GM21717 (cell line): ENCODE data around the gene NARF.

Experiments
- ATAC-seq: cut with Tn5 transposase; IDR thresholded peaks from one replicate; pipeline ENCODE4 v1.9.1; 2021; ENCODE audit warnings: mild to moderate bottlenecking, moderate library complexity; ENCODE audit not compliant: unreplicated experiment

The NARF gene

DNA sequence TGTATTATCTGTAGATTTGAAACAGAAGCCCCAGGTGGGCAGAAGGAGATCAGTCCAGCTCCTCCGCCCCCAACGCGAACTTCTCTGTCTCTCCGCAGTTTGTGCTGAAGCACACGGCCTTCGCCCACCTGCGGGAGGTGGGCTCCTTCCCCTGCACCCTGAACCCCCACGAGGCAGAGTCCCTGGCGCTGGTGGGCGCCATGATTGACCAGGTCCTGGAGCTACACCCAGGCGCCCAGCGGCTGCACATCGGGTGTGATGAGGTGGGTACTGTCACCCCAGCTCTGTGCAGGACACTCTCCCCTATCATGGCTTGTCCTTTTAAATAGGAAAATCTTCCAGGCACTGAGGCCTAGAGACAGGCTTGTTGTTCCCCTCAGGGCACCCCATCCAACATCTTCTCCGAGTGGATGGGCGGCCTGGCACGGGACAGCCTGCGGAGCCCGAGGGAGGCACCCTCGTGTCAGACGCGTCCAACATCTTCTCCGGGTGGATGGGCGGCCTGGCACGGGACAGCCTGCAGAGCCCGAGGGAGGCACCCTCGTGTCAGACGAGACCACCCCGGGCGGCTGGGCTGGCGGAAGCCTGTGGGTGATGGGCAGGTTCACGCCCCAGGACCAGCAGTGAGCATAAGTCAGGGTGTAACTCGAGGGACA is 24.9 kb upstream of the NARF start:
- no peak for ATAC-seq

DNA sequence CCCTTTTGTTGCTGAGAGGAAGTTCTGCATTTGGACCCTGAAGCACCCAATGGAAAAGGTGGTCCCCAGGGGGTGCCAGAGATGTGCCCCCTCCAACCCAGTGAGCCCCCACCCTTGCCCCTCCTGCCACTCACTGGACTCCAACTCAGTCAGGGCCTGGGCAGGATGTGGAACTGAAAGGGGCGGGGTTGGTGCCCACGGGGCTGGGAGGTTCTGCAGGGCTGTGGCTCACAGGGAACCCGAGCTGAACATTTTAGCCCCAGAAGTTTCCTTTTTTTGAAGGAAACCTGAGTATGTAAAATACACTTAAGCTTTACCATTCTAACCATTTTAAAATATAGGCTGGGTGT is 24.4 kb upstream of the NARF start:
- no peak for ATAC-seq

DNA sequence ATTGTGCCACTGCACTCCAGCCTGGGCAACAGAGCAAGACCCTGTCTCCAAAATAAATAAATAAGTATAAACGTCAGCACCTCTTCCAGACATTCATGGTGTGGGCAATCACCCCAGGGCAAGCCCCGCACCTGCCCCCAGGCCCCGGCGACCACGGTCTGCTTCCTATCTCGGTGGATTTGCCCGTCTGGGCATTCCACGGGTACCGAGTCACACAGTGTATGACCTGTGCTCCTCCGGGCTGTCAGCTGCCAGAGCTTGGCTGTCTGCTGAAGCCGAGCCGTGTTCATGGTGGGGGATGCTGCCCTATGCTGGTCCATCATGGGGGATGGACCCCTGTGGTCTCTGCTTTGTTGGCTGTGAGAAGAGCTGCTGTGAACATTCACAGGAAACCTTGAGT is 23.4 kb upstream of the NARF start:
- no peak for ATAC-seq

DNA sequence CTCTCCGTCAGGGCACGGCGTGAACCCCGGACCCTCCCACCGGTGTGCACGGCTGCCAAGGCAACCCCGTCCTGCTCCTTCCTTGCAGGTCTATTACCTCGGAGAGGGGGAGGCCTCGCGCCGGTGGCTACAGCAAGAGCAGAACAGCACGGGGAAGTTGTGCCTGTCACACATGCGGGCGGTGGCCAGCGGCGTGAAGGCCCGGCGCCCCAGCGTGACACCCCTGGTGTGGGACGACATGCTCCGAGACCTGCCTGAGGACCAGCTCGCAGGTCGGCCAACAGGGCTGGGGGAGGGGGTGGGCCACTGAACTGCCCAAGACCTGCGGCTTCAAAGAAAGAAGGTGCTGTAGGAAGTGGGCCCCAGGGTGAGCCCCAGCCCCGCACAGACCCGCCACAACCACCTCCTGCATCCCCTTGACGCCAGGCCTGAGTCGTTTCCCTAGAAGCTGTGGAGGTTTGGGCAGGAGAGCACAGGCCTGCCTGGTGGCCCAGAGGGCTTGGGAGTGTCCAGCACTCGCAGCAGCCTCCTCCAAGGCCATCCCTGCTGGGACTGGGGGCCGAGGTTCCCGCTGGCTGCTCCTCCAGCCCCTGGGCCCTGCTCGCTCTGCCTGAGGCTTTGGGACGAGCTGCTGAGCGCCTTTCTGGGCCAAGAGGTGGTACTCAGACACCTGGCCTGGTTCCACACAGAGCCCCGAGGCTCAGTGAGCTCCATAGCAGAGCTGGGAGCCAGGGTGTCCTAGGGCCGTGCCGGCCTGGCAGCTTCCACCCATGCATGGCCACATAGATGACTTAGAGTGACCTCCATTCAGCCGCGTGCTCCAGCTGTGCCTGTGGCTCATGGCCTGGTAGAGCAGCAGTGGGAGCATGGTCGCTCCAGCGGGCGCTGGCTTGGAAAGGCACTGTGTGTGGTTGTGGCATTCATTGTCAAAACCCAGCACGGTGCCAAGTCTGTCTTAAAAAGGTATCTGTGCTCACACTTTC is 22.6 kb upstream of the NARF start:
- ATAC-seq = no peak

DNA sequence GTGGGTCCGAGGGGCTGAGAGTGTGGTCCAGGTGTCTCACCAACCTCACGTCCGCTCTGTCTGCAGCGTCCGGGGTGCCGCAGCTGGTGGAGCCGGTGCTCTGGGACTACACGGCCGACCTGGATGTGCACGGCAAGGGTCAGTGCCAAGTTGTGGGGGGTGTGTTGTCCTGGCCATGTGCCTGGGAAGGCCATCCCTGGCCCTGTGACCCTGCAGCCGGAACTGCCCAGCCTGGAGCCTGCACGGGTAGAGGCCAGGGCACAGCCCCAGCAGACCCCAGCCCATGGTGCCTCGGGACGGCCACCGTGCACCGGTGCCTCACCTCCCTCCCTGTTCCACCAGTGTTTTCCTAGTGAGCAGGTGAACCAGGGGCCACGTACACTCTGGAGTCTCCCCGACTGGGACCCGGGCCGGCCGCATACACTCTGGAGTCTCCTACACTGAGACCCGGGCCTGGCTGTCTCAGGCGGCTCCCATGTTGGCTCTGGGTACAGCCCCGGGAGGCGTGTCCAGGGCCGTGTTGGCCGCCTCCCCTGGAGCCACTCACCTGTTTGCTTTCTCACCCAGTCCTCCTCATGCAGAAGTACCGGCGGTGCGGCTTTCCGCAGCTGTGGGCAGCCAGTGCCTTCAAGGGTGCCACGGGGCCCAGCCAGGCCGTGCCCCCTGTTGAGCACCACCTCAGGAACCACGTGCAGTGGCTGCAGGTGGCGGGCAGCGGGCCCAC is 21.8 kb upstream of the NARF start:
- ATAC-seq = no peak

DNA sequence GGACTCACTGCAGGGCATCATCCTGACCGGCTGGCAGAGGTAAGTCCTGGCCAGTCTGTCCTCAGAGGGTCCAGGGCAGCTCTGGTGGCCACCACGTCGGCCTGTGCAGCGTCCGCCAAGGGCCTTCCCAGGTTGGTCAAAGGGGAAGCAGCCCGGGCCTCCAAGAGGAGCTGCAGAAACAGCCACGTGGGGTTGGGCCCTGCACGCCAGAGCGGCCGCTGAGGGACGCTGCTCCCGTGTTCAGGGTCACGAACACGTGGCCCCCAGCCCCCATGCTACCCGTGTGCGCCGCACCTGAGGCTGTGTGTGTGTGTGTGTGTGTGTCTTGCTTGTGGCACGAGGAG is 21.2 kb upstream of the NARF start:
- ATAC-seq = no peak

DNA sequence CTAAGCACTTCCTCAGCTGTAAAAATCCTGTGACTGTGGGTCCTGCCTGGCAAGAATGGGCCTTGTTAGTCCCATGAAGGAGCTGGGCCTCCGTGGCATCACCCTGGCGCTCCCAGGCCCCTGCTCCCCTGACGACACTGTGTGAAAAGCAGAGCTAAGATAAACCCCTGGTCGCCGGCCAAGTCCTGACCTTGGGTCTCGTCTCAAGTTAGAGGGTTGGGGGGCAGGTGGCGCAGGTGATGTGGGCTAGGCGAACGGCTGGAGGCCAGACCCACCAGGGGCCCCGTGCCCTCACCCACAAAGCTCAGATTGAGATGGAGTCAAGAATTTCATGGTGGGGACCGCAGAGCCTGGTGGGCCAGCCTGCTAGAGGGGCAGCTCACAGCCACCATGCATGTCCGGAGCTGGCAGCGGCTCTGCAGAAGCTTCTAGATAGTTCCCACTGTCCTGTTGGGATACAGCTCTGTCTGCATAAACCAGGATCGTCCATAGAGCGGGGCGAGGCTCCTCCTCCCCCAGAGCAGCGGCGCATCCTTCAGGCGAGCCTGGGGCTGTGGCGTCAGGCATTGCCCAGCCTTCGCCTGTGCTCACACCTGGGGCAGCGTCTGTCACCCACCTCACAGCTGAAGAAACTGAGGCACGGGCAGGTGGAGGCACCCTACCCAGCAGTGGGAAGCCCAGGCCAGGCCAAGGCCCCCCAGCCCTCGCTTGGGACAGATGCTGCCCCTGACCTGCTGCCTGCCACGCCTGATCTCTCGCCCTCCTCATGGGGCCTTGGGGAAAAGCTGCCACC is 19.9 kb upstream of the NARF start:
- ATAC-seq = no peak

DNA sequence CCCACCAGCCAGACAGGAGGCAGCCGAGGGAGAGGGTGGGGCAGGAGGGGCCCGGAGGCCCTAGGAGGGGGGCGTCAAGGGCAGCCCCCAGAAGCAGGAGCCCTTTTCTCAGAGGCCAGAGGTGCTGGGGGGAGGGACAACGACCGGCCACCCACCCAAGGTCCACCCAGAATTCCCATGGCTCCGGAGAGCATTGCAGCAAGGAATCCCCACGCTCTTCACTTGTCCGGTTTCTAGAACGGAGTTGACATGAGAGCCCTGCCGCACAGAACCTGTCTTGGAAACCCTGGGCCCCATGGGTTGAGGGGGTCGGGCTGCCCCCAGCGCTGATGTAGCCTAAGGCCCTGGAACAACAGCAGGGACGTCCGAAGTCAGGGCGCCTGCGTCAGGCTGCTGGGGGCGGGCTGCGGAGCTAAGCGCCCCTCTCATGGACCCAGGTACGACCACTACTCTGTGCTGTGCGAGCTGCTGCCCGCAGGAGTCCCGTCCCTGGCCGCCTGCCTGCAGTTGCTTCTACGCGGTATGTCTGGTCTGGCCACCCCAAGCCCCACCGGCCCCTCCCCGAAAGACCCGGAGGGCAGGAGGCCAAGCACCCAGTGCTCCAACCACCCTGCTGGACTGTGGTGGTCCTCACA is 19.2 kb upstream of the NARF start:
- ATAC-seq = no peak

DNA sequence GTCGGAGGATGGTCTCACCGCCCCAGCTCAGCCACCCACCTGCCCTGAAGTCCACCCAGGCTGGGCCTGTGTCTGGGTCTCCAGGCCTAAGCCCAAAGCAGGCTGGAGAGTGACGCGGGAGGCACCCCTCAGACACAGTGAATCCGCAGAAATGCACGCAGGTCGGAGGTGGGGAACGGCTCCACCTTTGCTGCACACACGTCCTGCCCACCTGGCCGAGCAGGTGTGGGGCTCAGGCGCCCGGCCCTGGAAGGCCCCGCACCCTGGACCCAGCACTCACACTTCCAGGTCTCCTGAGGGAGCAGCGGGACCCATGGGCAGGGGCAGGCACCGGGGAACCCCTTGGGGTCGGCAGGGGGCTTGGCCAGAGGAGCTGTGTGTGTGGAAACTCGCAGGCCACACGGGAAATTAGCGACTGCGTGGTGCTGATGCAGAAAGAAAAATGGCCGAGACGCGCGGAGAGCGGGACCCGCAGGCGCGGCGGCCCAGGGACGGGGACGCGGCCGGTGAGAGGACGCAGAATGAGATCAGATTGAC is 18.6 kb upstream of the NARF start:
- no peak for ATAC-seq

DNA sequence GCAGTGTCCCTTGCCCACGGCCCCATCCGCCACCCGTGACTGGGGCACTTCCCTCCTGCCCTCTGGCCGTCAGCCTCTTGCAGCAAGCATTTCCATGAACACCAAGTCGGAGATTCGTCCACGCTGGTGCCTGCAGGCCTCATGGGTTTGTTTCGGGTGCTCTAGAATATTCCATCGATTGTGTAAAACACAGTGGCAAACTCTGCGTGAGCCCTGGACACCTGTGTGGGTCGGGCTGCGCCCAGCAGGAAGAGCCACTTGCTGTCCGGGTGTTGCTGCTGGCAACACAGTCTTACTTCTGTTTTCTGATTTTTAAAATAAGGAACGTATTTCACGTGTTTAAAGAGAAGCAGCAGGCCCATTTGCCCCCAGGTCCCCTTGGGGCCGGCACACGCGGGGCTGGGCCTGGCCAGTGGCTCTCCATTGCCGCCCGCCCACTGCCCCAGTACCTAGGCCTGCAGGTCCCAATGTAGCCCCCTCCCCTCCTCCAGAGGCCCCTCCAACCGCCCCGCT is 18.0 kb upstream of the NARF start:
- ATAC-seq = no peak

DNA sequence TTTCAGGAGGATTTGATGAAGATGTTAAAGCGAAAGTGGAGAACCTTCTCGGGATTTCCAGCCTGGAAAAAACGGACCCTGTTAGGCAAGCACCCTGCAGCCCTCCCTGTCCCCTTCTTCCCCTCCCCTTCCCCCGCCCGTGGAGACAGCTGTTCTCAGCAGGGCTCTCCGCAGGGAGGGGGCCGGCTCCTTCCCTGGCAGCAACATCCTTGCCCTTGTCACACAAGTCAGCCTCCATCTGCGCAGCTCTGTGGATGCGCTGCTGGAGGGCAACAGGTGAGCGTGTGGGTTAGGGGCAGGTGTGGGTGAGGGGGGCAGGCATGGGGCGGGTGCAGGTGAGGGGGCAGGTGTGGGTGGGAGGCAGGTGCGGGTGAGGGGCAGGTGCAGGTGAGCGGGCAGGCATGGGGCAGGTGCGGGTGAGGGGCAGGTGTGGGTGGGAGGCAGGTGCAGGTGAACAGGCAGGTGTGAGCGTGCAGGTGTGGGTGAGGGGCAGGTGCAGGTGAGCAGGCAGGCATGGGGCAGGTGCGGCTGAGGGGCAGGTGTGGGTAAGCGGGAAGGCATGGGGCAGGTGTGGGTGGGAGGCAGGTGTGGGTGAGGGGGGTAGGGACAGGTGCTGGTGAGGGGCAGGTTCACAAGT is 17.4 kb upstream of the NARF start:
- ATAC-seq = no peak

DNA sequence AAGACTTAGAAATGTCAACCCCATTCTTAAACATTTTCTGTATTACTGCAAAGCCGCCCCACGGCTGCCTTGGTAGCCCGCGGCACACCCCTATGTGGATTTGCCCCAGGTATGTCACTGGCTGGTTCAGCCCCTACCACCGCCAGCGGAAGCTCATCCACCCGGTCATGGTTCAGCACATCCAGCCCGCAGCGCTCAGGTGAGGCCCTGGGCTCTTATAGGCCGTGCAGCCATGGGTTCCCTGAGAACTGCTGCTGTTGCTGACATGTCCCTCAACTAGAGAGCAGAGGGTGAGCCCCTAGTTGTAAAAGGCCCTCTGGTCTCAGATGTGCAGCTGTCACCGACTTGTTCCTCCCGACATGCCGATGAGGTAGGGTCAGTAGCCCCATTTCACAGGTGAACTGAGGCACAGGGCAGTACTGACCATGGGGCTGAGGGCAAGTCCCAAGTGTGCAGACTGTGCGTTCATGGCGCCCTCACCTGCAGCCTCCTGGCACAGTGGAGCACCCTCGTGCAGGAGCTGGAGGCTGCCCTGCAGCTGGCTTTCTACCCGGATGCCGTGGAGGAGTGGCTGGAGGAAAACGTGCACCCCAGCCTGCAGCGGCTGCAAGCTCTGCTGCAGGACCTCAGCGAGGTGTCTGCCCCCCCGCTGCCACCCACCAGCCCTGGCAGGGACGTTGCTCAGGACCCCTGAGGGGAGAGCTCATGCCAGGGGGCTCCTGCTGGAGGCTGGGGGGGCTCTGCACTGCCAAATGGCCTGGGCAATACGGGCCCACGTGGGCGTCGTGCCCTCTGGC is 16.7 kb upstream of the NARF start:
- no peak for ATAC-seq

DNA sequence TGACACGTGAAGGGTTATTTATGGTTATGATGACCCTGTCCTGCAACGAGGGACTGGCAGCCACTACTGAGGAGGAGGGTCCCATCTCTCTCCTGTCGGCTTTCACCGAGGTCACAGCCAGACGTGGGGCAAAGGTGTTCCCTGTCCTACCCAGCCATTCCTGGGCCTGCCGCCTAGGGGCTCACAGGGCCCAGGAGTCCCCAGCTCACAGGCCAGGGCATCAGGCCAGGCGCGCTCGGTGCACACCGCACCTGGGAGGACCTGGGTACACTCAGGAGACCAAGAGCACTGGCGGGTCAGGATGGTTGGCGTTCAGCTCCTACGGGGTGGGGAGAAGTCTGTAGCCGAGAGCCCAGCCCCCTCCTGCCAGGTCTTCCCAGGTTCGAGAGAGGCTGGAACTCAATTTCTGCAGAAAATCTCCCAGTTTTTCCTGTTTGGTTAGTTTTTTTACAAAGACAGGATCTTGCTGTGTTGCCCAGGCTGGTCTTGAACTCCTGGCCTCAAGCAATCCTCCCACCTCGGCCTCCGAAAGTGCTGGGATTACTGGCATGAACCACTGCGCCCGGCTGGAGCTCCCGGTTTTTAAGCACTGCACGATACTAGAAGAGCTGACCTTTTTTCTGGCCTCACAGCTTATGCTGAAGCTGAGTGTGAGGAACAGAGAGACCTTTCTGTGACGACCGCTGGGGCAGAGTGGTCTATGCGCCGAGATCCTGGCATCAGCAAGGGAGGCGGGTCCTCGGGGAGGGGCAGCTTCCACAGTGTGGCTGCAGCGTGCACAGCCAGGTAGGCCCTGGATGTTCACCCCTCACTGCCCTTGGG is 15.7 kb upstream of the NARF start:
- ATAC-seq = no peak

DNA sequence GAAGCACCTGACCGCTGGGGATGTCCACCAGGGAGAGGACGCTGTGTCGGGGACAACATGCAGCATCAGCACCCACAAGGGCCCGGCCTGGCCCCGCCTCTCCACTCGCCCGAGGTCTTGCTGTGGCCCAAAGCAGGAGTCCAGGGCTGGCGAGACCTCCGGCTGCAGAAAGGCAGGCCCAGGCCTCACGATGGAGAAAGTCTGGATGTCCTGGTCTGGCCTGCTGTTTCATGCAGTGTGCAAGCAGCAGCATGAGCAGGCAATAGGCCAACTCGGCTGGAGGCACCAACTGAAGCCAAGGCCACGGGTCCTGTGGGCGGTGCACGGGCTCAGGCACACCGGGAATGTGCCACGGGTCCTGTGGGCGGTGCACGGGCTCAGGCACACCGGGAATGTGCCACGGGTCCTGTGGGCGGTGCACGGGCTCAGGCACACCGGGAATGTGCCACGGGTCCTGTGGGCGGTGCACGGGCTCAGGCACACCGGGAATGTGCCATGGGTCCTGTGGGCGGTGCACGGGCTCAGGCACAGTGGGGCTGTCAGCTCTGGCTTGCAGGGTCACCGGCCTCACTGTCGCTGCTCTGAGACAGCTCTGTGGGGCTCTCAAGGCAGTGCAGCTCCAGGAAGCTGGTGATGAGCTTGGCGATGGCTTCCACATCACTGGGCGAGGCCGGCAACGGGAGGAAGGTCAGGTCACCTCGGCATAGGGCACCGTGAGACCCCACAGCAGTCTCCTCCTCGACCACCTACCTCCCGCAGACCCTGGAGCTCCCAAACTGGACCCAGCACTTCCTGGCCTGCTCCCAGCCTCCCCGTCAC is 14.9 kb upstream of the NARF start:
- no peak for ATAC-seq

DNA sequence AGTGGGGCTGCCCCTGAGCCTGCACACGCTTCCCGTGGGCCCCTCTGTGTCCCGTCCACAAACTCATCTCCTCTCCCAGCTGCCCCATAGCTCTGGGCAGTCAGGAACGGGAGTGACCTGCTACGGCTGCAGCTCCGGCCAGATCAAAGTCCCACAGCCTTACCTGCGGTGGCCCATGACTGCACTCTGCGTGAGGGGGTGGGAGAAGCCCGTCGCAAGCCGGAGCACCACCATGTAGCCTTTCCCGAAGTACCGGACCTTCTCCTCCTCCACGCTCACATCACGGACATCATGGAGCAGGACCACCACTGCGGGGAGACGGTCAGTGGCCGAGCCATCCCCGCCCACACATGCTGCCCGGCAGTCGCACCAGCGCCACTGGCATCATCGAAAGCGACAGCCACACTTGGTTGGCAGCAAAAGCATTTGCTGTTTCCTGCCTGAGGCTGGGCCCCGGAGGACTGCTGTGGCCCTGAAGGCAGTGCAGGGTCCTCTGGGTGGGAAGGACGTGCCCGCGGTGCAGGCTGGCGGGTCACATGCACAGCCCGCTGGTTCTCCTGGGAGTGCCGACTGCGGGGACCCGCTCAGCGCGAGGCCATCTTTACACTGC is 14.2 kb upstream of the NARF start:
- ATAC-seq = no peak

DNA sequence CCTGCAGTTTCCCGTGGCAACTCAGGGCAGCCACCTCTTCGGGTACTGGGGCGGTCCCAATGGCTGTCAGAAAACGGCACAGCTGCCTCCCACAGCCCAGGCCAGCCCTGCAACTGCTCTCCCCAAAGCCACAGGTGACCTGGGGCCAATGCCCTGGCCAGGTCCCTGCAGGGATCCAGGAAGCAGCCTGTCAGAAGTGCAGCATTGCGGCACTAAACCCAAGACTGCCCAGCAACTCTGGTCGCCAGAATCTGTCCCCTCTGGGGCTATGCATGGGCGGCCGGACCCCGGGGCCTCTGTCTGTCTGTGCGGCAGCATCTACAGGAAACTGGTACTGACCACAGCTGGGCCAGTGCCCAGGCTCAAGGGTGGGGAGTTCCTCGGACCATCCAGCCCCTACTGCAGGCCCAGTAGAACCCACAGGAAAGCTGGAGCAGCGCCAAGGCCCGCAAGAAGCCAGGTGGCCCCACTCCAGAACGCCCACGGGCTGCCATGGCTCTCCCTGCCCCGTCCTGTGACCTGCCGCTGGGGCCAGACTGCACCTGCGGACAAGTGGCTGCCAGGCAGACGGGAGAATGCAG is 13.5 kb upstream of the NARF start:
- no peak for ATAC-seq
